HG02571 (cell line): ENCODE results near the gene GLT1D1.

Experiments
- ATAC-seq: cut with Tn5 transposase; IDR thresholded peaks from one replicate; pipeline ENCODE4 v1.9.1; 2021; ENCODE audit warnings: mild to moderate bottlenecking, moderate library complexity; ENCODE audit not compliant: unreplicated experiment

GLT1D1 gene

GRCh38 chr12:128956755-128957154 is 103.5 kb downstream of the GLT1D1 start:
- no peak for ATAC-seq

GRCh38 chr12:128959901-128960300 is 106.6 kb downstream of the GLT1D1 start:
- no peak for ATAC-seq

- ATAC-seq = no peak
Observed at GRCh38 chr12:128961308-128961902, 108.1 kb downstream of the GLT1D1 start.

- no peak for ATAC-seq
Observed at GRCh38 chr12:128961957-128962356, 108.7 kb downstream of the GLT1D1 start.

GRCh38 chr12:128966203-128966810 is 113.0 kb downstream of the GLT1D1 start:
- ATAC-seq = no peak

GRCh38 chr12:128968668-128969067 is 115.4 kb downstream of the GLT1D1 start:
- ATAC-seq = no peak

- ATAC-seq = no peak
Observed at GRCh38 chr12:128969480-128970055, 116.3 kb downstream of the GLT1D1 start.

- ATAC-seq = no peak
Observed at GRCh38 chr12:128970110-128970509, 116.8 kb downstream of the GLT1D1 start.

- no peak for ATAC-seq
Observed at GRCh38 chr12:128970941-128971340, 117.7 kb downstream of the GLT1D1 start.

- ATAC-seq = no peak
Observed at GRCh38 chr12:128971802-128972201, 118.5 kb downstream of the GLT1D1 start.

GRCh38 chr12:128973883-128974681 is 120.8 kb downstream of the GLT1D1 start:
- ATAC-seq = no peak

GRCh38 chr12:128974881-128975280 is 121.6 kb downstream of the GLT1D1 start:
- ATAC-seq = no peak

- ATAC-seq = no peak
Observed at GRCh38 chr12:128976120-128976738, 123.0 kb downstream of the GLT1D1 start.

- no peak for ATAC-seq
Observed at GRCh38 chr12:128977441-128977840, 124.2 kb downstream of the GLT1D1 start.

- ATAC-seq = no peak
Observed at GRCh38 chr12:128978067-128978466, 124.8 kb downstream of the GLT1D1 start.

GRCh38 chr12:128980623-128981022 is 127.3 kb downstream of the GLT1D1 start:
- ATAC-seq = no peak

GRCh38 chr12:128981971-128982533 is 128.8 kb downstream of the GLT1D1 start:
- no peak for ATAC-seq

GRCh38 chr12:128982933-128983332 is 129.7 kb downstream of the GLT1D1 start:
- no peak for ATAC-seq

- ATAC-seq = no peak
Observed at GRCh38 chr12:128983371-128983770, 130.1 kb downstream of the GLT1D1 start.

GRCh38 chr12:128986957-128987356 is 133.7 kb downstream of the GLT1D1 start:
- no peak for ATAC-seq

GRCh38 chr12:128989287-128989686 is 136.0 kb downstream of the GLT1D1 start:
- ATAC-seq = no peak
